Measurements from ENCODE around the gene SLC46A2. TPM values are rescaled to one million over a fixed set of nuclear protein-coding genes. Genes with fewer than 3 reads are reported as not detected.

SLC46A2 gene
- total and polyA plus RNA-seq, 2 of the 13 experiments (the other 11 are each of a cell fraction or from before 2014, with no cell fraction given), result not detected

DNA sequence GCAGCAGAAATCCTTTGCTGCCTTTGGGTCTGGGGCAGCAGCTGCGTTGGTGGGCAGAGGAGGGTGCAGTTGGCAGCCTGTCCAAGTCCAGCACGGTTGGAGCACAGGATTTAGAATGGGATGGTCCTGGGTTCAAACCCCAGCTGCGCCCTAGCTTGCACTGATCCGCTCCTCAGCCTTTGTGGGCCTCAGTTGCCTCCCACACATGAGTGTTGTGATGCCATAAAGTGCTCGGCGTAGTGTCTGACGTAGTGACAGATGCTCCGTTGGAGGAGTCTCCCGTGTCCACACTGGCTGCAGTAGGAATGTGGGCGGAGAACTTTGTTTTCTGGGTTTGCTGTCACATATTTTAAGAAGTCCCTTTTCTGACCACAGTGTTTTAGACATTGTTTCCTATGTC lies 36.0 kb downstream of the SLC46A2 start:
- WGBS (ENCODE audit: low lambda C conversion rate), result 90% methylated on average over 10 of the region's 10 CpGs
- FAIRE-seq, result no peak
- H3K79me2 ChIP-seq (ENCODE audit: insufficient read depth, low read length), result no peaks in the 10 kb centered on the region
- TF ChIP-seq RAD51 (IDR thresholded peaks at IDR 0.05; ENCODE audit: borderline replicate concordance), result no peak
- TF ChIP-seq, protein P1, sequence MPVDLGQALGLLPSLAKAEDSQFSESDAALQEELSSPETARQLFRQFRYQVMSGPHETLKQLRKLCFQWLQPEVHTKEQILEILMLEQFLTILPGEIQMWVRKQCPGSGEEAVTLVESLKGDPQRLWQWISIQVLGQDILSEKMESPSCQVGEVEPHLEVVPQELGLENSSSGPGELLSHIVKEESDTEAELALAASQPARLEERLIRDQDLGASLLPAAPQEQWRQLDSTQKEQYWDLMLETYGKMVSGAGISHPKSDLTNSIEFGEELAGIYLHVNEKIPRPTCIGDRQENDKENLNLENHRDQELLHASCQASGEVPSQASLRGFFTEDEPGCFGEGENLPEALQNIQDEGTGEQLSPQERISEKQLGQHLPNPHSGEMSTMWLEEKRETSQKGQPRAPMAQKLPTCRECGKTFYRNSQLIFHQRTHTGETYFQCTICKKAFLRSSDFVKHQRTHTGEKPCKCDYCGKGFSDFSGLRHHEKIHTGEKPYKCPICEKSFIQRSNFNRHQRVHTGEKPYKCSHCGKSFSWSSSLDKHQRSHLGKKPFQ (CRISPR knock-in tag; IDR thresholded peaks at IDR 0.05; ENCODE audit: insufficient replicate concordance), result no peak
- no peak for TF ChIP-seq RELA (CRISPR knock-in tag; IDR thresholded peaks at IDR 0.05)
- no peak for TF ChIP-seq ZNF550 (CRISPR knock-in tag; IDR thresholded peaks at IDR 0.05; ENCODE audit: borderline replicate concordance)
- ChIA-PET POLR2A (no interaction called here), CTCF (ENCODE audit: low intra/inter-chr PET ratio, low total read pairs) (no interaction called here)
- peaks cover 1 to 15% of the 10 kb centered on the region in 2 experiments; a peak in 4 of 5 replicates for H3K36me3 ChIP-seq (replicated peaks in 1 of 2; ENCODE audit: control insufficient read depth in 1 of 2, insufficient read depth in 2 of 2, low read length in 2 of 2)
- no peaks in the 10 kb centered on the region for H3K27me3 ChIP-seq (ENCODE audit: control insufficient read depth in 1 of 2, insufficient read depth in 2 of 2, low read length in 2 of 2)
- no peak overlapping the region for H3K4me2 ChIP-seq (ENCODE audit: low read depth, low read length)
- H3K4me1 ChIP-seq (ENCODE audit: insufficient read depth, low read length), result no peaks in the 10 kb centered on the region
- H2AFZ ChIP-seq (ENCODE audit: low read length), result no peak overlapping the region
- H3K27ac ChIP-seq (ENCODE audit: extremely low read length, insufficient read depth, low read length), result no peak overlapping the region
- in situ Hi-C loops (cut with HindIII; ENCODE audit: extremely low pct_ligation_motif_present, low pct_unique_long_range_greater_than_20kb) (no loop called here), intact Hi-C loops (cut with micrococcal nuclease; ENCODE audit: unreplicated experiment) (no loop called here)
- DNase-seq (ENCODE audit: low spot score), result no peak
- H3K9me3 ChIP-seq (ENCODE audit: low read length), result no peaks in the 10 kb centered on the region
- BruUV-seq (replicated peaks), result no TSS peak
- ATAC-seq, result no peak
- H3K4me3 ChIP-seq (replicated peaks in 1 of 3; ENCODE audit: insufficient read depth in 1 of 3, low read depth in 2 of 3, low read length in 3 of 3), result no peak overlapping the region
- H4K20me1 ChIP-seq (ENCODE audit: insufficient read depth, low read length), result no peaks in the 10 kb centered on the region
- no peak overlapping the region for H3K9ac ChIP-seq (ENCODE audit: insufficient read depth, low read depth, low read length)

DNA sequence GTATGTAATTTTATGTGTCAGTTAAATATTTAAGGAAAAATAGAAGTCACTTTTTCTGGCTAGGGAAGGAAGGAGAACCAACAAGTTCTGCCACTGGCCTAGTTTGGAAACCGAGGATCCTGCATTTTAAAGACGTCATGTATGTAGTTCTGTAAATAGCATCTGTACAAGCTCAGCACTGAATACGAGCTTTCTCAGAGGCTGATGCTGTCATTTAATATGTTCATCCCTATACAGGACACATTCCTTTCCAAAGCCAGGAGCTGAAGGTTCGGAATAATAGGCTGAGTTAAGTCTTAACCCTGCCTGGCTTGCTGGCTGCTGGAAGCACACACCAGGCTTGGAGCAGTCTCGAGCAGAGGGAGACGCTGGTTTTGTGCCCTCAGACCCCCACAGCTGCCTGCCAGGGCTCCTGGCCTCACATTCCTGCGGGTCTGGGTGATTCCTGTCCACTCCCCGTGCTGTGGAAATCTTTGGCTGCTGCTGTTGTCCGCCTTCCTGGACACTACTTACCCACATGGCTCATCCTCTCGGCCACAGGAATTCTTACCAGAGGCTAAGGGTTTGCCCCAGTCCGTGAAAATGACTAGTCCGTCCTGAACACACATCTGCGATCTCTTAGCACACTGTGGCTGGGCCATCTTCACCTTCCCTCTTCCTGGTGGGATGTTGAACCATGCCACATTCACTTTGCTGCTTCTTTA lies 36.6 kb downstream of the SLC46A2 start:
- Histone ChIP-seq H3K27me3 (ENCODE audit: control insufficient read depth in 1 of 2, insufficient read depth in 2 of 2, low read length in 2 of 2) (no peaks in the 10 kb centered on the region), H3K9ac (ENCODE audit: insufficient read depth, low read depth, low read length) (no peak overlapping the region), H3K4me2 (ENCODE audit: low read depth, low read length) (no peak overlapping the region), H3K4me3 (replicated peaks in 1 of 3; ENCODE audit: insufficient read depth in 1 of 3, low read depth in 2 of 3, low read length in 3 of 3) (no peak overlapping the region), H4K20me1 (ENCODE audit: insufficient read depth, low read length) (no peaks in the 10 kb centered on the region), H3K27ac (ENCODE audit: extremely low read length, insufficient read depth, low read length) (no peak overlapping the region), H3K9me3 (ENCODE audit: low read length) (no peaks in the 10 kb centered on the region), H3K36me3 (replicated peaks in 1 of 2; ENCODE audit: control insufficient read depth in 1 of 2, insufficient read depth in 2 of 2, low read length in 2 of 2) (peaks cover 1 to 15% of the 10 kb centered on the region in 2 experiments; a peak in 4 of 5 replicates), H2AFZ (ENCODE audit: low read length) (no peak overlapping the region), H3K79me2 (ENCODE audit: insufficient read depth, low read length) (no peaks in the 10 kb centered on the region), H3K4me1 (ENCODE audit: insufficient read depth, low read length) (no peaks in the 10 kb centered on the region)
- no TSS peak for BruUV-seq (replicated peaks)
- no peak for DNase-seq (ENCODE audit: low spot score)
- CTCF ChIA-PET (ENCODE audit: low intra/inter-chr PET ratio, low total read pairs), result no interaction called here
- POLR2A ChIA-PET, result no interaction called here
- in situ Hi-C loops (cut with HindIII; ENCODE audit: extremely low pct_ligation_motif_present, low pct_unique_long_range_greater_than_20kb) (no loop called here), intact Hi-C loops (cut with micrococcal nuclease; ENCODE audit: unreplicated experiment) (no loop called here)
- no peak for FAIRE-seq
- 83% methylated on average over 12 of the region's 13 CpGs for WGBS (ENCODE audit: low lambda C conversion rate)
- no peak for ATAC-seq
- TF ChIP-seq, protein P2, sequence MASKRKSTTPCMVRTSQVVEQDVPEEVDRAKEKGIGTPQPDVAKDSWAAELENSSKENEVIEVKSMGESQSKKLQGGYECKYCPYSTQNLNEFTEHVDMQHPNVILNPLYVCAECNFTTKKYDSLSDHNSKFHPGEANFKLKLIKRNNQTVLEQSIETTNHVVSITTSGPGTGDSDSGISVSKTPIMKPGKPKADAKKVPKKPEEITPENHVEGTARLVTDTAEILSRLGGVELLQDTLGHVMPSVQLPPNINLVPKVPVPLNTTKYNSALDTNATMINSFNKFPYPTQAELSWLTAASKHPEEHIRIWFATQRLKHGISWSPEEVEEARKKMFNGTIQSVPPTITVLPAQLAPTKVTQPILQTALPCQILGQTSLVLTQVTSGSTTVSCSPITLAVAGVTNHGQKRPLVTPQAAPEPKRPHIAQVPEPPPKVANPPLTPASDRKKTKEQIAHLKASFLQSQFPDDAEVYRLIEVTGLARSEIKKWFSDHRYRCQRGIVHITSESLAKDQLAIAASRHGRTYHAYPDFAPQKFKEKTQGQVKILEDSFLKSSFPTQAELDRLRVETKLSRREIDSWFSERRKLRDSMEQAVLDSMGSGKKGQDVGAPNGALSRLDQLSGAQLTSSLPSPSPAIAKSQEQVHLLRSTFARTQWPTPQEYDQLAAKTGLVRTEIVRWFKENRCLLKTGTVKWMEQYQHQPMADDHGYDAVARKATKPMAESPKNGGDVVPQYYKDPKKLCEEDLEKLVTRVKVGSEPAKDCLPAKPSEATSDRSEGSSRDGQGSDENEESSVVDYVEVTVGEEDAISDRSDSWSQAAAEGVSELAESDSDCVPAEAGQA (IDR thresholded peaks at IDR 0.05; ENCODE audit: low read depth), result no peak
- TF ChIP-seq, protein P2 (CRISPR knock-in tag; IDR thresholded peaks at IDR 0.05; ENCODE audit: borderline replicate concordance), result no peak
- no peak for TF ChIP-seq MAZ (IDR thresholded peaks at IDR 0.05; ENCODE audit: borderline replicate concordance, low read depth, low read length)
- no peak for TF ChIP-seq MAZ (CRISPR knock-in tag; IDR thresholded peaks at IDR 0.05; ENCODE audit: low read depth)
- no peak for TF ChIP-seq ZNF20 (CRISPR knock-in tag; IDR thresholded peaks at IDR 0.05)
